ENCODE measurements around the gene APOBR. TPM values are rescaled to one million over a fixed set of nuclear protein-coding genes. Genes with fewer than 3 reads are reported as not detected.

Gene APOBR
- total and polyA plus RNA-seq, 11 donors = 0.15 to 4.7 (median 0.79) TPM

- DNase-seq (no peak), ATAC-seq (no peak)
- Histone ChIP-seq H3K9me3 (no peaks in the 10 kb centered on the region), H3K36me3 (peaks cover 0 to 8% (median 0%) of the 10 kb centered on the region in 9 donors), H3K4me3 (no peak overlapping the region), H3K27ac (no peak overlapping the region), H3K27me3 (peaks cover 0 to 4% (median 0%) of the 10 kb centered on the region in 9 donors), H3K4me1 (peaks cover 0 to 19% (median 0%) of the 10 kb centered on the region in 12 donors)
- WGBS, 4 donors = 63 to 74% (median 65%) methylated on average over 2 of the region's 2 CpGs
- no peak for TF ChIP-seq POLR2A (IDR thresholded peaks at IDR 0.05)
- TF ChIP-seq CTCF (IDR thresholded peaks at IDR 0.05) = no peak
- intact Hi-C loops (cut with DNase I) = no loop called here
Observed at GRCh38 chr16:28502290-28502689, 7.8 kb downstream of the APOBR start.

- Histone ChIP-seq H3K4me3 (no peak overlapping the region), H3K4me1 (peaks cover 0 to 31% (median 0%) of the 10 kb centered on the region in 12 donors), H3K36me3 (peaks cover 0 to 3% (median 0%) of the 10 kb centered on the region in 9 donors), H3K27ac (no peak overlapping the region), H3K27me3 (peaks cover 0 to 4% (median 0%) of the 10 kb centered on the region in 9 donors), H3K9me3 (no peaks in the 10 kb centered on the region)
- no peak for TF ChIP-seq POLR2A (IDR thresholded peaks at IDR 0.05)
- TF ChIP-seq CTCF (IDR thresholded peaks at IDR 0.05) = no peak
- intact Hi-C loops (cut with DNase I) = no loop called here
- 66 to 84% (median 79%) methylated on average over 15 of the region's 15 CpGs for WGBS, 4 donors
- no peak for DNase-seq
- ATAC-seq = no peak
Observed at GRCh38 chr16:28503470-28504259, 9.2 kb downstream of the APOBR start.

- 73 to 84% (median 78%) methylated on average over 8 of the region's 8 CpGs for WGBS, 4 donors
- H3K9me3 ChIP-seq = no peaks in the 10 kb centered on the region
- H3K4me3 ChIP-seq = peak overlapping the region in 1 of 12 donors; percentile 44
- H3K36me3 ChIP-seq = no peaks in the 10 kb centered on the region
- peaks cover 0 to 31% (median 0%) of the 10 kb centered on the region in 12 donors for H3K4me1 ChIP-seq
- TF ChIP-seq POLR2A (IDR thresholded peaks at IDR 0.05) (no peak), CTCF (IDR thresholded peaks at IDR 0.05) (no peak)
- ATAC-seq (no peak), DNase-seq (no peak)
- intact Hi-C loops (cut with DNase I) = no loop called here
- H3K27me3 ChIP-seq = peaks cover 0 to 4% (median 0%) of the 10 kb centered on the region in 9 donors
- H3K27ac ChIP-seq = no peak overlapping the region
Observed at GRCh38 chr16:28504707-28505404, 10.4 kb downstream of the APOBR start.

GRCh38 chr16:28505489-28506137 lies 11.2 kb downstream of the APOBR start:
- no peak for TF ChIP-seq CTCF (IDR thresholded peaks at IDR 0.05)
- no peak for TF ChIP-seq POLR2A (IDR thresholded peaks at IDR 0.05)
- 65 to 71% (median 67%) methylated on average over 13 to 14 of the region's 14 CpGs for WGBS, 4 donors
- peak overlapping the region in 1 of 12 donors; percentile 44 for H3K4me3 ChIP-seq

More at GRCh38 chr16:28505489-28506137, 11.2 kb downstream of the APOBR start:
- intact Hi-C loops (cut with DNase I) = no loop called here
- no peak for DNase-seq
- peak overlapping the region in 1 of 12 donors; percentile 51 for H3K27ac ChIP-seq
- H3K9me3 ChIP-seq = no peaks in the 10 kb centered on the region
- peaks cover 0 to 31% (median 0%) of the 10 kb centered on the region in 12 donors for H3K4me1 ChIP-seq
- H3K27me3 ChIP-seq = peaks cover 0 to 4% (median 0%) of the 10 kb centered on the region in 9 donors
- H3K36me3 ChIP-seq = no peaks in the 10 kb centered on the region
- no peak for ATAC-seq
